NCI-H526 (cell line): Measurements from ENCODE around the gene PSMD3.

ENCODE experiments used
- DNase-seq, 2 experiments: peaks; one replicate each; lab custom pipeline; 2025; lab: John Stamatoyannopoulos, UW

PSMD3 gene

DNA sequence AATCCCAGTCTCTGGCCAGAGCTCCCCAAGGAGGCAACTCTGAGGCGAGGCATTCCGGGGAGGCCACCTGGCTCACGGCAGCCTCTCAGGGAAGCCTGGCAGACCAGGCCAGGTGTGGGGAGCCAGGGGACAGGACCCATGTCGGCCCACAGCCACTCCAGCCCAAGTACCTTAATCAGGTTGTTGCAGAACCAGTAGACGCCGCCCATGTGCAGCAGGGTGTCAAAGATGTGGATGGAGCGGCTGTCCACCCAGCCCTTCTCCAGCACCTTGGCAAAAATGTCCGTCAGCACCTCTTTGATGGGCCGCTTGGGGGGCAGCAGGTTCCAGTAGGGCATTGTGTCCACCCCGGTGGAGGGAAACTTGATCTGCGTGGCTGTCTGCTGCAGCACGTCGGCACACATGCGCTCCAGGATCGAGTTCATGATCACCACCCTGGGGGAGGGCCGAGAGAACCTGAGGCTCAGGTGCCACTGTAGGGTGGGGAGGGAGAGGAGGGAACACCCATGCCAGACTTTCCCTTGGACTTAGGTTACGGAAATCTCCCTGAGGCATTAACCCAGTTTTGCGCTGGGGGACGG is 42.4 kb downstream of the PSMD3 start:
- DNase-seq: no peak

DNA sequence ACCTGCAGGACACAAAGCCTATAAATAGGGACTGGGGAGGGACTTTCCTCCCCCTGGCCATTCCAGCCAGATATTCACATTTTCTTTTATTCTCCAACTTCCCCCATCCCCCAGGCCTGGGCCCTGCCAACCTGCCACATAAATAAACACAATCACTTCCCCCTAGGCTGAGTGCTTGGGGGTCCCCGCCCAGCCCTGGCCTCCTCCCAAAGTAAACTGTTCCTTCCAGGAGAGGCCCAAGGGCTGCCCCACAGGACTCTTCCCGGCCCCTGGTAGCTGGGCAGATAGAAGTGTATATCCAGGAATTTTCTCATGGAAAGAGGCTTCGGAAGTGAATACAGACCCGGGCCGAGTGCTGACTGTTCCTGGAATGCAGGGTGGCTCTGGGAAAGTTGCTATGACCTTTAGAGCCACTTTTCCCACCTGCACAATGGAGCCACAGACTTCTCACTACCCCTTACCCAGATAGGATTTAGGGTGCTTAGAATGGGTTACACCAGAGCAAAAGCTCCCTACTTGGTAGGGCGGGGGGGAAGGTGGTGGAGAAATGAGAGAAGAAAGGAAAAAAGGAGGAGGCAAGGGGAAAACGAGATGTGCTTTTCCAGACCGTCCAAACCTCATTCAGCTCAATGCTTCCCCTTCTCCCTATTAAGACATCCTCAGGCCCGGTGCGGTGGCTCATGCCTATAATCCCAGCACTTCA is 43.1 kb downstream of the PSMD3 start:
- no peak for DNase-seq

- no peak for DNase-seq
Measured at GRCh38 chr17:40024901-40025300, 44.3 kb downstream of the PSMD3 start.

GRCh38 chr17:40025559-40025958 is 45.0 kb downstream of the PSMD3 start:
- DNase-seq: no peak

- no peak for DNase-seq
Measured at GRCh38 chr17:40025991-40026815, 45.6 kb downstream of the PSMD3 start.

- DNase-seq: peak; percentile 57 to 82
Measured at GRCh38 chr17:40026816-40027613, 46.4 kb downstream of the PSMD3 start.

DNA sequence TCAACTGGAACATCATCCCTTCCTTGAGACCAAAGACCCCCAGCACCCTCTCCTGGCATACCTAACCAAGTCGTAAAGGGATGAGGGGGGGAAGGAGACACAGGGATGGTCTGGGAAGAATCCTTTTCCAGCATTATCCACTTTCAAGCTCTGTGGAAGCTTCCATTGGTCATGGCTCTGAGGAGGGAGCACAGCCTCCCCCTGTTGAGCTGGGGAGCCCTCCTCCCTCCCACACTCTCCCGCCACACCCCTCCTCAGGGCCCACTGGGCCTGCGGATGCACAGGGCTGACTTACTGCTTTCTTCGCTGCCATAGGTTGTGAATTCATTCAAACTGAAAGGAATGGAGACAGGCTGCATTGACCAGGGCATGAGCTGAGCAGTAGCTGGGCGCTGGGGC is 47.0 kb downstream of the PSMD3 start:
- DNase-seq: no peak

- DNase-seq: no peak
Measured at GRCh38 chr17:40028595-40028994, 48.0 kb downstream of the PSMD3 start.

- DNase-seq: no peak
Measured at GRCh38 chr17:40031706-40032105, 51.1 kb downstream of the PSMD3 start.

DNA sequence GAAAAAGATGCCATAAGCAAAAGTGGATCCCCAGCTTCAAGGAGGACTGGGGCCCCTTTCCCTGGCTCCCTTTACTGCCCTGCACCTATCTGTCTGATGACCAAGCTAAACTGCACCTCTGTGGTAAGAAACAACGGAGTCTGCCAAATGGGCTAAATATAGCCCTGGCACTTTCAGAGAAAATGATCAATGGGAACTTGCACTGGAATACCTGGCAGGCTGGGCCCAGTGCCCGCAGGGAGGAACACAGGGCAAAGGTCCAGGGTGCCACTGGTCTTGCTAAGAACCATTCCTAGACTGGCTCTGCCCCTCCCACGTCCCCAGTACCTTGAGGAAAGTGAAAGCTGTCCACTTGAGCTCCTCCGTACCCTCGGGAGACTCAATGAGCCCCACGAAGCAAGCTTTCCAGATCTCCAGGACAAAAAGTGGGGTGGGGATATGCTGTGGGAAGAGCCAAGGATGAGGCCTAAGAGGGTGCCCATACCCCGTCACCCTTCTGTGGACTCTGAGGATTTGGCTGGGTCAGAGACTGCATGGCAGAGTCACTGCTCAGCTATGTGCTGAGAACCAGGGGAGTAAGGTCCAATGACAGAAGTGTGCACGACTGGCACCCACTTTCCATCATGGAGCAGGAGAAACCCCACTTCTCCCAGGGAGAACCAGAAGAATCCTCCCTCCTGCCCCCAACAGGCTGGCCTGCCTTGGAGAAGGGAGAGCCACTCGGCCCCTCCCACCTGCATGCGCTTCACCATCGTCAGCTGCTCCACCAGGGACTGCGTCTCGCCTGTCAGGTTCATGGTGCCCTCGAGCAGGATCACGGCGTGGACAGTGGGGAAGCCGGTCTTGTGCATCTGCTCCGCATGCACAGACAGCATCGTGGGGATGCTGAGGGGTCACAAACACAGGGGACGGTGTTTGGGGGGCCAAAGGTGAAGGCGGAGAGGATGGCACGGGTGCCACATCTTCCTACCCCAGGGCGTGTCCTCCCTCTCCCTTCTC is 52.0 kb downstream of the PSMD3 start:
- no peak for DNase-seq

GRCh38 chr17:40033339-40033738 is 52.7 kb downstream of the PSMD3 start:
- no peak for DNase-seq

GRCh38 chr17:40034426-40035161 is 54.0 kb downstream of the PSMD3 start:
- no peak for DNase-seq

DNA sequence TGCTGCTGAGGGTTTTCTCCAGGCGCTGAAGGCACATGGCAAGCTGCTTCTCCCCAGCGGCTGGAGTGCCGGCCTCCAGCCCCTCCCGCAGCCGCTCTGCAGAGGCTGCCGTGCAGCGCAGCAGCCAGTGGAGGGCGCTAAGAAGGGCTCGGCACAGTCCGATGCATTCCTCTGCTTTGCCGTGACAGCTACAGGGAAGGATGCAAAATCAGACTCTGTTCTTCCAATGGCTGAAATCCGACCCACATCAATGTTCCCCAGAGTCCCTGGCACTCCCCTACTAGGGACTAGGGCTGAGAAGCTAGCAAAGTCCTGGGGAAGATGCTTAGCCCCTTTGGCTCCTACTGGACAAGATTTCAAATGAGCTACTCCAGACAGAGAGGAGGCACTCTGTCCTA is 54.6 kb downstream of the PSMD3 start:
- DNase-seq: peak; percentile 2 to 63

- peak in 1 of 2 experiments; percentile 57 for DNase-seq
Measured at GRCh38 chr17:40038882-40039513, 58.4 kb downstream of the PSMD3 start.

- DNase-seq: no peak
Measured at GRCh38 chr17:40041196-40041595, 60.6 kb downstream of the PSMD3 start.
